ENCODE results near the gene DDX3X. TPM values are rescaled to one million over a fixed set of nuclear protein-coding genes. Genes with fewer than 3 reads are reported as not detected.
"Not testable (repeated sequence)": the region's sequence is repeated elsewhere in the genome, so short reads cannot be mapped to it uniquely, and the experiment has no call there.

DDX3X gene
- total and polyA plus RNA-seq, 2 of the 13 experiments (the other 11 are each of a cell fraction or from before 2014, with no cell fraction given) = 53.5 to 239 TPM

DNA sequence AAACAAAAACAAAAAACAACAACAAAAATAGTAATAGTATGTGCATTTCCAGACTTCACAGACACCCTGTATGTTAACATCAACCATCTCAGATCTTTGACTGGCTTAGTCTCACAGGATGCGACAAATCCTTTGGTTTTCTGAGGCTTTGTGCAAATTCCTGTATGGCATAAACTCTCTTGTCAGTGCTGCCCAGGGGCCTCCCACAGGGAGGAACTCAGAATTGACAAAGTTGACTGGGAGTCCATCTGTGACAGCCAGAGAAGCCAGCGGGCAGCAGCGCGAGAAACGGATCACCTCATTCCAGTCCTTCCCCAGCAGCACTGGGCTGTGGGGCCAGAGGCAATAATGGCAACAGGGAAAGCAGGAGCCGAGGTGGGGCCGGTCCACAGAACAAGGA lies 19.1 kb upstream of the DDX3X start:
- no peak for DNase-seq (ENCODE audit: low spot score)
- H3K79me2 ChIP-seq (ENCODE audit: insufficient read depth, low read length) = no peaks in the 10 kb centered on the region
- no peak for TF ChIP-seq CREB1 (IDR thresholded peaks at IDR 0.05)
- no peak for TF ChIP-seq CREB1 (CRISPR knock-in tag; IDR thresholded peaks at IDR 0.05)
- TF ChIP-seq HOXA9 (CRISPR knock-in tag; IDR thresholded peaks at IDR 0.05; ENCODE audit: borderline replicate concordance) = no peak
- TF ChIP-seq, protein P1, sequence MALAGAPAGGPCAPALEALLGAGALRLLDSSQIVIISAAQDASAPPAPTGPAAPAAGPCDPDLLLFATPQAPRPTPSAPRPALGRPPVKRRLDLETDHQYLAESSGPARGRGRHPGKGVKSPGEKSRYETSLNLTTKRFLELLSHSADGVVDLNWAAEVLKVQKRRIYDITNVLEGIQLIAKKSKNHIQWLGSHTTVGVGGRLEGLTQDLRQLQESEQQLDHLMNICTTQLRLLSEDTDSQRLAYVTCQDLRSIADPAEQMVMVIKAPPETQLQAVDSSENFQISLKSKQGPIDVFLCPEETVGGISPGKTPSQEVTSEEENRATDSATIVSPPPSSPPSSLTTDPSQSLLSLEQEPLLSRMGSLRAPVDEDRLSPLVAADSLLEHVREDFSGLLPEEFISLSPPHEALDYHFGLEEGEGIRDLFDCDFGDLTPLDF (CRISPR knock-in tag; IDR thresholded peaks at IDR 0.05) = no peak
- no peak for TF ChIP-seq ELF3 (CRISPR knock-in tag; IDR thresholded peaks at IDR 0.05)
- no peak for TF ChIP-seq ZNF562 (CRISPR knock-in tag; IDR thresholded peaks at IDR 0.05; ENCODE audit: borderline replicate concordance)
- TF ChIP-seq IKZF1 (IDR thresholded peaks at IDR 0.05) = no peak
- TF ChIP-seq ZNF256 (CRISPR knock-in tag; conservative IDR thresholded peaks at IDR 0.05) = no peak
- no peak for TF ChIP-seq RORA (CRISPR knock-in tag; IDR thresholded peaks at IDR 0.05)
- no peak for TF ChIP-seq RARA (CRISPR knock-in tag; IDR thresholded peaks at IDR 0.05)
- TF ChIP-seq SRSF1 (optimal IDR thresholded peaks at IDR 0.05; ENCODE audit: low read depth, low read length) = no peak
- no peak for TF ChIP-seq NR1H2 (CRISPR knock-in tag; IDR thresholded peaks at IDR 0.05; ENCODE audit: borderline replicate concordance, low read depth)
- no peak for TF ChIP-seq TRIM24 (CRISPR knock-in tag; IDR thresholded peaks at IDR 0.05)
- no peak for TF ChIP-seq ZSCAN30 (CRISPR knock-in tag; IDR thresholded peaks at IDR 0.05)
- TF ChIP-seq BRCA1 (CRISPR knock-in tag; IDR thresholded peaks at IDR 0.05) = no peak
- no peak for TF ChIP-seq ZNF781 (CRISPR knock-in tag; IDR thresholded peaks at IDR 0.05; ENCODE audit: borderline replicate concordance, not compliant biosample characterization)
- H3K36me3 ChIP-seq (replicated peaks in 1 of 2; ENCODE audit: control insufficient read depth in 1 of 2, insufficient read depth in 2 of 2, low read length in 2 of 2) = no peaks in the 10 kb centered on the region
- no peaks in the 10 kb centered on the region for H3K4me1 ChIP-seq (ENCODE audit: insufficient read depth, low read length)
- no peak overlapping the region for H3K27ac ChIP-seq (ENCODE audit: extremely low read length, insufficient read depth, low read length)
- WGBS (ENCODE audit: low lambda C conversion rate) = 100% methylated on average over 1 of the region's 7 CpGs
- H3K9me3 ChIP-seq (ENCODE audit: low read length) = no peaks in the 10 kb centered on the region
- no peak overlapping the region for H2AFZ ChIP-seq (ENCODE audit: low read length)
- intact Hi-C loops (cut with micrococcal nuclease; ENCODE audit: unreplicated experiment) (no loop called here), in situ Hi-C loops (cut with HindIII; ENCODE audit: extremely low pct_ligation_motif_present, low pct_unique_long_range_greater_than_20kb) (no loop called here)
- 0 out of 3 replicates have a peak, but pooled peaks have one; percentile 26 for ATAC-seq
- FAIRE-seq = no peak
- H3K27me3 ChIP-seq (ENCODE audit: control insufficient read depth in 1 of 2, insufficient read depth in 2 of 2, low read length in 2 of 2) = no peaks in the 10 kb centered on the region
- H4K20me1 ChIP-seq (ENCODE audit: insufficient read depth, low read length) = no peaks in the 10 kb centered on the region
- CTCF ChIA-PET (ENCODE audit: low intra/inter-chr PET ratio, low total read pairs) = no interaction called here
- no peak overlapping the region for H3K4me2 ChIP-seq (ENCODE audit: low read depth, low read length)
- no TSS peak for BruUV-seq (replicated peaks)
- H3K9ac ChIP-seq (ENCODE audit: insufficient read depth, low read depth, low read length) = no peak overlapping the region
- no peak overlapping the region for H3K4me3 ChIP-seq (replicated peaks in 1 of 3; ENCODE audit: insufficient read depth in 1 of 3, low read depth in 2 of 3, low read length in 3 of 3)
- POLR2A ChIA-PET = no interaction called here

DNA sequence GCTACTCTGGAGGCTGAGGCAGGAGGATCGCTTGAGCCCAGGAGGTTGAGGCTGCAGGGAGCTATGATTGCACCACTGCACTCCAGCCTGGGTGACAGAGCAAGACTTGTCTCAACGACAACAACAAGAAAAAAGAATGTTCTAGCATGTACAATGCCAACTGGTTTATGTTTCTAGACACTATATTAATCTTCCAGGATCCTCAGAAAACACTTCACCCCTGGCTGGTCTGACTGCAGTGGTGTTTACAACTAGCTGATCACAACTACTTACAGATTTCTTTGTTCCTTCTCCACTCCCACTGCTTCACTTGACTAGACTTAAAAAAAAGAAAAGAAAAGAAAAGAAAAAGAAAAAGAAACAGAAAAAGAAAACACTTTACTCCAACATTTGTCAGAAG lies 17.7 kb upstream of the DDX3X start:
- CTCF ChIA-PET (ENCODE audit: low intra/inter-chr PET ratio, low total read pairs) = not testable (repeated sequence)

More for the DNA sequence above, 17.7 kb upstream of the DDX3X start:
- in situ Hi-C loops (cut with HindIII; ENCODE audit: extremely low pct_ligation_motif_present, low pct_unique_long_range_greater_than_20kb); H3K4me2 ChIP-seq (ENCODE audit: low read depth, low read length); H2AFZ ChIP-seq (ENCODE audit: low read length); H3K4me3 ChIP-seq (replicated peaks in 1 of 3; ENCODE audit: insufficient read depth in 1 of 3, low read depth in 2 of 3, low read length in 3 of 3); H4K20me1 ChIP-seq (ENCODE audit: insufficient read depth, low read length); H3K4me1 ChIP-seq (ENCODE audit: insufficient read depth, low read length); H3K36me3 ChIP-seq (replicated peaks in 1 of 2; ENCODE audit: control insufficient read depth in 1 of 2, insufficient read depth in 2 of 2, low read length in 2 of 2); H3K9me3 ChIP-seq (ENCODE audit: low read length); POLR2A ChIA-PET; intact Hi-C loops (cut with micrococcal nuclease; ENCODE audit: unreplicated experiment); BruUV-seq (replicated peaks); ATAC-seq; H3K27me3 ChIP-seq (ENCODE audit: control insufficient read depth in 1 of 2, insufficient read depth in 2 of 2, low read length in 2 of 2); H3K27ac ChIP-seq (ENCODE audit: extremely low read length, insufficient read depth, low read length); H3K9ac ChIP-seq (ENCODE audit: insufficient read depth, low read depth, low read length); DNase-seq (ENCODE audit: low spot score); H3K79me2 ChIP-seq (ENCODE audit: insufficient read depth, low read length): not testable (repeated sequence)
- 70% methylated on average over 2 of the region's 2 CpGs for WGBS (ENCODE audit: low lambda C conversion rate)
- peak; percentile 8 for FAIRE-seq

All from HepG2 (cell line).